GM23248 (cell line): ENCODE measurements around the gene CENPN. TPM values are rescaled to one million over a fixed set of nuclear protein-coding genes. Genes with fewer than 3 reads are reported as not detected.

Experiments
- DNase-seq: peaks from one replicate; pipeline ENCODE4 v3.0.0-alpha.2; 2015
- H2AFZ ChIP-seq: fragments of 200-600 bp; sonication (generic); 2 replicates; pipeline ENCODE4 v1.6.1; 2016; ENCODE audit warnings: antibody characterized with exemption
- H3F3A ChIP-seq: fragments of 200-600 bp; sonication (generic); 2 replicates; pipeline ENCODE4 v1.6.1; 2016; ENCODE audit warnings: mild to moderate bottlenecking, antibody characterized with exemption, mixed run types; ENCODE audit not compliant: insufficient read depth
- H3K27ac ChIP-seq: fragments of 200-600 bp; sonication (generic); 2 replicates; pipeline ENCODE4 v1.5.1; 2016; ENCODE audit warnings: mild to moderate bottlenecking
- H3K27me3 ChIP-seq: fragments of 200-600 bp; sonication (generic); replicated peaks from 2 replicates; pipeline ENCODE4 v1.6.1; 2016; ENCODE audit warnings: mild to moderate bottlenecking; ENCODE audit not compliant: insufficient read depth
- H3K36me3 ChIP-seq: fragments of 200-600 bp; sonication (generic); 2 replicates; pipeline ENCODE4 v1.6.1; 2016; ENCODE audit warnings: low read depth, mild to moderate bottlenecking
- H3K4me1 ChIP-seq: fragments of 200-600 bp; sonication (generic); 2 replicates; pipeline ENCODE4 v1.6.1; 2016; ENCODE audit warnings: mild to moderate bottlenecking; ENCODE audit not compliant: insufficient read depth
- H3K4me2 ChIP-seq: fragments of 200-600 bp; sonication (generic); one replicate; pipeline ENCODE4 v1.6.1; 2016; ENCODE audit warnings: mild to moderate bottlenecking; ENCODE audit not compliant: unreplicated experiment
- H3K4me3 ChIP-seq: fragments of 200-600 bp; sonication (generic); 2 replicates; pipeline ENCODE4 v1.5.1; 2016; ENCODE audit warnings: mild to moderate bottlenecking
- H3K79me2 ChIP-seq: fragments of 200-600 bp; sonication (generic); 2 replicates; pipeline ENCODE4 v1.6.1; 2016; ENCODE audit warnings: mild to moderate bottlenecking; ENCODE audit not compliant: insufficient read depth
- H3K9ac ChIP-seq: fragments of 200-600 bp; sonication (generic); 2 replicates; pipeline ENCODE4 v1.6.1; 2016; ENCODE audit warnings: mild to moderate bottlenecking
- H3K9me2 ChIP-seq: fragments of 200-600 bp; sonication (generic); 2 replicates; pipeline ENCODE4 v1.6.1; 2016; ENCODE audit warnings: mixed run types, mild to moderate bottlenecking, moderate library complexity; ENCODE audit not compliant: insufficient read depth
- H3K9me3 ChIP-seq: fragments of 200-600 bp; sonication (generic); one replicate; pipeline ENCODE4 v1.6.1; 2017; ENCODE audit warnings: low read depth
- H4K20me1 ChIP-seq: fragments of 200-600 bp; sonication (generic); 2 replicates; pipeline ENCODE4 v1.6.0; 2016; ENCODE audit not compliant: insufficient read depth
- EZH2 ChIP-seq: fragments of 200-600 bp; sonication (generic); IDR thresholded peaks from 2 replicates; pipeline ENCODE4 v1.6.1; 2018; ENCODE audit warnings: antibody characterized with exemption, mild to moderate bottlenecking; ENCODE audit not compliant: insufficient read depth, poor library complexity, severe bottlenecking
- EZH2phosphoT487 ChIP-seq: fragments of 200-600 bp; sonication (generic); IDR thresholded peaks from 2 replicates; pipeline ENCODE4 v1.6.1; 2018; ENCODE audit warnings: antibody characterized with exemption, moderate library complexity, mild to moderate bottlenecking, low read depth; ENCODE audit not compliant: insufficient read depth
- WGBS, 2 experiments: methylation state at CpG; one replicate each; pipeline ENCODE4 v1.1.6; 2015 to 2017; ENCODE audit warnings: low lambda C conversion rate in 2 of 2, low coverage in 1 of 2; ENCODE audit errors: missing lambda C conversion rate in 2 of 2; 5-methylcytosine and 5-hydroxymethylcytosine counted together
- in situ Hi-C: fragments of 300-500 bp; cut with MboI; formaldehyde crosslinking; loops from 2 replicates; pipeline ENCODE4 v1.15.0; 2020
- polyA plus RNA-seq: library from polyadenylated mRNA; unstranded; fragments of >200 nt; fragmentation: Nextera tagmentation; extraction: Ambion mirVana; gene quantifications from 2 replicates; pipeline ENCODE4 v1.2.1, GENCODE V29; 2016
- total RNA-seq: library from RNA; depleted of rRNA; stranded (reverse); fragments of >200 nt; shearing (Covaris generic); gene quantifications from 2 replicates; pipeline ENCODE4 v1.2.3, GENCODE V29; 2014

CENPN gene
- total and polyA plus RNA-seq, 2 experiments from 2014 or later = 29.0 to 29.2 TPM

DNA sequence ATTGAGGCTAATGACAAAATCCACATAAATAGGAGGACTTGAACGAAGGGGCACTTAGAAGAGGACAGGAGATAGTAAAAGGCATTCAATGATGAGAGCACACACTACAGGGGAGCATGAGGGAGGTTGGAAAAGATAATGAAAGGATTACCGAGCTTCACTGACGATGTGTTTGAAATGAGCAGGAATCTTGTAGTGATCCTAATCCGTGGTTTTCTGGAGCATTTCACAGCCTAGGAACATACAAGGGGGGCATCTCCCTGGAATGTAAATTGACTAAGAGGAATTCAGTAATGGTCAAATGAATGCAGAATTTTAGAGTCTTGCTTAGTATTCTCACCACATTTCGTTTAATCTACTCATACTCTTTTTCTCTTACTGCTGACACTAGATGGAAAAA is 33.8 kb downstream of the CENPN start:
- Histone ChIP-seq H3K9ac (no peak overlapping the region), H3K79me2 (peaks cover 49% of the 10 kb centered on the region), H2AFZ (no peak overlapping the region), H3K36me3 (peaks cover 30% of the 10 kb centered on the region; the same call in 1 of the 2 replicates), H3F3A (no peaks in the 10 kb centered on the region), H3K9me2 (no peaks in the 10 kb centered on the region), H3K4me3 (no peak overlapping the region), H3K4me1 (peaks cover 10% of the 10 kb centered on the region; the same call in 1 of the 2 replicates), H3K4me2 (no peak overlapping the region), H3K27me3 (no peaks in the 10 kb centered on the region), H3K9me3 (no peaks in the 10 kb centered on the region), H3K27ac (no peak overlapping the region), H4K20me1 (no peaks in the 10 kb centered on the region)
- no peak for DNase-seq
- in situ Hi-C loops = loop anchor here (25.0 kb wide), 1 partner anchor 696 kb away; no protein-coding TSS in a partner anchor
- no peak for TF ChIP-seq EZH2
- TF ChIP-seq EZH2phosphoT487 = no peak
- 83 to 87% methylated on average over 5 of the region's 5 CpGs for WGBS, 2 experiments

DNA sequence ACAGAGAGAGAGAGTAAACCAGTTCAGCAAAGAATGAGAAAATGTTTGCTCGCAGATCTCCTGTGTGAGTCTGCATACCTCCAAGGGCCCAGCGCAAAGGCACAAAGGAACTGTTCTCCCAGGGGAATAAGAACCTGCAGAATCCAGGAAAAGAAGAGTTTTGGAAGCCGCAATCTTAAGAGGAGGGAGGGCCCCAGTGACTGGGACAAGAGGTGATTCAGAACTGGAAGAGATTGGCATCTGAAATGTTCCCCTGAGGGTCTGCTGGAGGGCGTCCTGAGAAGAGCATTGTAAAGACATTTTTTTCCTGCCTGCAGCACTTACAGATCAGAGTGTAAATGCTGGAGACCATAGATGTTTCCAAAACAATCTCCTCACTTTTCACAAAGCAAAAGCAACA is 34.7 kb downstream of the CENPN start:
- TF ChIP-seq EZH2 = no peak
- no peak for TF ChIP-seq EZH2phosphoT487
- H3K4me1 ChIP-seq = peaks cover 8% of the 10 kb centered on the region; the same call in 1 of the 2 replicates
- no peak overlapping the region for H3K27ac ChIP-seq
- no peaks in the 10 kb centered on the region for H3K9me3 ChIP-seq
- WGBS, 2 experiments = 82 to 83% methylated on average over 4 of the region's 4 CpGs
- no peak for DNase-seq
- H3F3A ChIP-seq = no peaks in the 10 kb centered on the region
- H3K27me3 ChIP-seq = no peaks in the 10 kb centered on the region
- in situ Hi-C loops = loop anchor here (25.0 kb wide), 1 partner anchor 696 kb away; no protein-coding TSS in a partner anchor
- H4K20me1 ChIP-seq = no peaks in the 10 kb centered on the region
- H3K36me3 ChIP-seq = peaks cover 30% of the 10 kb centered on the region; the same call in 1 of the 2 replicates
- peaks cover 44% of the 10 kb centered on the region for H3K79me2 ChIP-seq
- H3K4me3 ChIP-seq = no peak overlapping the region
- no peak overlapping the region for H3K9ac ChIP-seq
- no peaks in the 10 kb centered on the region for H3K9me2 ChIP-seq
- H3K4me2 ChIP-seq = no peak overlapping the region
- no peak overlapping the region for H2AFZ ChIP-seq

- in situ Hi-C loops = loop anchor here (25.0 kb wide), 1 partner anchor 694 kb away; no protein-coding TSS in a partner anchor
- H3K9me3 ChIP-seq = no peaks in the 10 kb centered on the region
- no peak for TF ChIP-seq EZH2phosphoT487
- no peak for TF ChIP-seq EZH2
- no peaks in the 10 kb centered on the region for H3F3A ChIP-seq
- peaks cover 30% of the 10 kb centered on the region; the same call in 1 of the 2 replicates for H3K36me3 ChIP-seq
- H3K9me2 ChIP-seq = no peaks in the 10 kb centered on the region
- H3K27me3 ChIP-seq = no peaks in the 10 kb centered on the region
- H3K9ac ChIP-seq = no peak overlapping the region
- no peaks in the 10 kb centered on the region for H4K20me1 ChIP-seq
- no peaks in the 10 kb centered on the region for H3K4me1 ChIP-seq
- no peak for DNase-seq
- peaks cover 33% of the 10 kb centered on the region for H3K79me2 ChIP-seq
- H3K27ac ChIP-seq = no peak overlapping the region
- 97 to 98% methylated on average over 2 of the region's 2 CpGs for WGBS, 2 experiments
- no peak overlapping the region for H3K4me3 ChIP-seq
- no peak overlapping the region for H2AFZ ChIP-seq
- no peak overlapping the region for H3K4me2 ChIP-seq
Observed at GRCh38 chr16:81042821-81043220, 35.8 kb downstream of the CENPN start.

DNA sequence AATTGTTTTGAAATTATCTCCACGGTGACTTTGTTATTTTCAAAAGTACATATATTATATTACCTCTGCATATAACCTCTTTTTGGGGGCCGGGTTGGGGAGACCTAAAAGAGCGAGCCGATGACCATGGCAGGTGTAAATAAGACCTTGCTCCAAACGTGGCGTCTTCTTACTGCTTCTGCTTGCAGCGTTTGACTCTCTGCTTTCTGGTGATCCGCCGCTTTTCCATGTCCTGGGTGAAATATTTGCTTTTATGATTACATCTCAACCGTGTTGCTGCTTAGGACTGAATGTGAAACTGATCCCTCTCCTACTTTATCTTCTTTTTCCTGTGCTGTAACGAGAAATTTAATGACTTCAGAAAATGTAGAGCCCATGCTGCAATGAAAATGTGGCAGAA is 46.7 kb downstream of the CENPN start:
- 62 to 69% methylated on average over 11 of the region's 11 CpGs for WGBS, 2 experiments
- TF ChIP-seq EZH2phosphoT487 (no peak), EZH2 (no peak)

More for the DNA sequence above, 46.7 kb downstream of the CENPN start:
- no peaks in the 10 kb centered on the region for H3K27me3 ChIP-seq
- H3K27ac ChIP-seq = no peak overlapping the region
- H3K9ac ChIP-seq = no peak overlapping the region
- H3K9me3 ChIP-seq = no peaks in the 10 kb centered on the region
- no peak overlapping the region for H2AFZ ChIP-seq
- no peaks in the 10 kb centered on the region for H3F3A ChIP-seq
- in situ Hi-C loops = no loop called here
- H3K36me3 ChIP-seq = no peaks in the 10 kb centered on the region
- no peak for DNase-seq
- H3K4me2 ChIP-seq = no peak overlapping the region
- H3K4me1 ChIP-seq = no peaks in the 10 kb centered on the region
- H3K79me2 ChIP-seq = no peaks in the 10 kb centered on the region
- H3K9me2 ChIP-seq = no peaks in the 10 kb centered on the region
- H4K20me1 ChIP-seq = no peaks in the 10 kb centered on the region
- H3K4me3 ChIP-seq = no peak overlapping the region
